H9 (cell line): ENCODE results near the gene TLK1. TPM values are rescaled to one million over a fixed set of nuclear protein-coding genes. Genes with fewer than 3 reads are reported as not detected.

Source experiments
- DNase-seq: peaks from one replicate; pipeline ENCODE4 v3.0.0-alpha.2; 2017
- H2AFZ ChIP-seq: one replicate; pipeline ENCODE4 v1.6.1; 2013; ENCODE audit warnings: mild to moderate bottlenecking, low read length, control low read depth, moderate library complexity
- H2AK5ac ChIP-seq: 2 replicates; pipeline ENCODE4 v1.6.1; 2013; ENCODE audit warnings: low read length, control low read depth, mixed read lengths; ENCODE audit not compliant: insufficient read length
- H2BK120ac ChIP-seq: one replicate; pipeline ENCODE4 v1.6.1; 2013; ENCODE audit warnings: low read depth, mild to moderate bottlenecking, low read length, control low read depth, inconsistent platforms; ENCODE audit not compliant: poor library complexity, severe bottlenecking
- H2BK12ac ChIP-seq: 2 replicates; pipeline ENCODE4 v1.6.1; 2013; ENCODE audit warnings: low read length, control low read depth, mixed read lengths, low read depth; ENCODE audit not compliant: insufficient read length
- H2BK15ac ChIP-seq: 2 replicates; pipeline ENCODE4 v1.6.1; 2013; ENCODE audit warnings: low read depth, low read length, control low read depth
- H2BK20ac ChIP-seq: one replicate; pipeline ENCODE4 v1.6.1; 2013; ENCODE audit warnings: low read depth, mild to moderate bottlenecking, low read length, control low read depth, inconsistent platforms; ENCODE audit not compliant: poor library complexity, severe bottlenecking
- H2BK5ac ChIP-seq: 2 replicates; pipeline ENCODE4 v1.6.1; 2013; ENCODE audit warnings: low read length, control low read depth, mixed read lengths; ENCODE audit not compliant: insufficient read length
- H3K14ac ChIP-seq: 2 replicates; pipeline ENCODE4 v1.6.1; 2013; ENCODE audit warnings: low read length, control low read depth; ENCODE audit not compliant: insufficient read depth
- H3K18ac ChIP-seq: 2 replicates; pipeline ENCODE4 v1.6.1; 2013; ENCODE audit warnings: low read depth, mild to moderate bottlenecking, mixed read lengths, low read length, control low read depth; ENCODE audit not compliant: insufficient read length
- H3K23ac ChIP-seq: 2 replicates; pipeline ENCODE4 v1.6.1; 2013; ENCODE audit warnings: low read length, control low read depth, mixed read lengths, low read depth; ENCODE audit not compliant: insufficient read length
- H3K23me2 ChIP-seq: 2 replicates; pipeline ENCODE4 v1.6.1; 2013; ENCODE audit warnings: low read depth, mild to moderate bottlenecking, mixed read lengths, low read length, control low read depth; ENCODE audit not compliant: insufficient read length, poor library complexity, severe bottlenecking
- H3K27ac ChIP-seq: 2 replicates; pipeline ENCODE4 v1.5.1; 2013; ENCODE audit warnings: low read length, control low read depth, mixed read lengths, low read depth; ENCODE audit not compliant: insufficient read length
- H3K27me3 ChIP-seq: 2 replicates; pipeline ENCODE4 v1.6.1; 2013; ENCODE audit warnings: low read length, control low read depth, inconsistent platforms; ENCODE audit not compliant: insufficient read depth
- H3K4ac ChIP-seq: 2 replicates; pipeline ENCODE4 v1.6.1; 2013; ENCODE audit warnings: low read depth, mild to moderate bottlenecking, control low read depth, inconsistent platforms, low read length, moderate library complexity
- H3K4me1 ChIP-seq: 2 replicates; pipeline ENCODE4 v1.6.1; 2013; ENCODE audit warnings: low read length, control low read depth, inconsistent platforms; ENCODE audit not compliant: insufficient read depth
- H3K4me2 ChIP-seq: 2 replicates; pipeline ENCODE4 v1.6.1; 2013; ENCODE audit warnings: low read length, control low read depth, mixed read lengths; ENCODE audit not compliant: insufficient read length, insufficient read depth
- H3K56ac ChIP-seq: 2 replicates; pipeline ENCODE4 v1.6.1; 2013; ENCODE audit warnings: low read depth, mild to moderate bottlenecking, mixed read lengths, low read length, control low read depth; ENCODE audit not compliant: insufficient read length
- H3K79me1 ChIP-seq: 2 replicates; pipeline ENCODE4 v1.6.1; 2013; ENCODE audit warnings: low read depth, mild to moderate bottlenecking, moderate library complexity, low read length, control low read depth, inconsistent platforms; ENCODE audit not compliant: insufficient read depth, poor library complexity, severe bottlenecking
- H3K79me2 ChIP-seq: 2 replicates; pipeline ENCODE4 v1.6.1; 2013; ENCODE audit warnings: low read length, control low read depth, inconsistent platforms; ENCODE audit not compliant: insufficient read depth
- H3K9ac ChIP-seq: 2 replicates; pipeline ENCODE4 v1.6.1; 2013; ENCODE audit warnings: low read length, control low read depth, mixed read lengths; ENCODE audit not compliant: insufficient read length; ENCODE audit errors: extremely low read depth
- H3K9me3 ChIP-seq: one replicate; pipeline ENCODE4 v1.6.1; 2013; ENCODE audit warnings: low read depth, low read length, inconsistent platforms; ENCODE audit not compliant: control insufficient read depth
- H3T11ph ChIP-seq: one replicate; pipeline ENCODE4 v1.6.1; 2013; ENCODE audit warnings: mild to moderate bottlenecking, low read length, control low read depth, inconsistent platforms
- H4K20me1 ChIP-seq: one replicate; pipeline ENCODE4 v1.6.1; 2013; ENCODE audit not compliant: control insufficient read depth, insufficient read length, insufficient read depth
- H4K5ac ChIP-seq: 2 replicates; pipeline ENCODE4 v1.6.1; 2013; ENCODE audit warnings: low read depth, mild to moderate bottlenecking, mixed read lengths, low read length, control low read depth; ENCODE audit not compliant: insufficient read length
- H4K8ac ChIP-seq: replicated peaks from 2 replicates; pipeline ENCODE4 v1.6.1; 2013; ENCODE audit warnings: low read length, control low read depth, mixed read lengths, low read depth; ENCODE audit not compliant: insufficient read length
- H4K91ac ChIP-seq: 2 replicates; pipeline ENCODE4 v1.6.1; 2013; ENCODE audit warnings: low read depth, mild to moderate bottlenecking, moderate library complexity, mixed read lengths, low read length, control low read depth; ENCODE audit not compliant: insufficient read length
- H3K27ac Mint-ChIP-seq, 3 experiments: 2 replicates in 2 of 3; 3 replicates in 1 of 3; pipeline ENCODE4 v1.8.0; 2020 to 2021; ENCODE audit warnings: mixed read lengths in 3 of 3, mild to moderate bottlenecking in 1 of 3, moderate library complexity in 1 of 3
- H3K27me3 Mint-ChIP-seq: 2 replicates; pipeline ENCODE4 v1.8.0; 2021; ENCODE audit warnings: low read depth, mild to moderate bottlenecking, moderate library complexity, mixed read lengths
- H3K36me3 Mint-ChIP-seq, 3 experiments: 2 replicates in 2 of 3; 3 replicates in 1 of 3; pipeline ENCODE4 v1.8.0; 2020 to 2021; ENCODE audit warnings: low read depth in 3 of 3, mixed read lengths in 3 of 3; ENCODE audit not compliant: insufficient read depth in 1 of 3
- H3K4me1 Mint-ChIP-seq, 2 experiments: 2 replicates each; pipeline ENCODE4 v1.8.0; 2020; ENCODE audit warnings: mixed read lengths in 2 of 2
- H3K4me3 Mint-ChIP-seq, 2 experiments: 2 replicates in 1 of 2; 3 replicates in 1 of 2; pipeline ENCODE4 v1.8.0; 2020 to 2021; ENCODE audit warnings: mild to moderate bottlenecking in 2 of 2, mixed read lengths in 2 of 2, moderate library complexity in 1 of 2
- H3K9me3 Mint-ChIP-seq, 2 experiments: 2 replicates in 1 of 2; 3 replicates in 1 of 2; pipeline ENCODE4 v1.8.0; 2020; ENCODE audit warnings: mild to moderate bottlenecking in 2 of 2, mixed read lengths in 2 of 2, moderate library complexity in 1 of 2
- CTCF ChIP-seq: fragments of 200-600 bp; sonication (generic); conservative IDR thresholded peaks from 3 replicates; pipeline ENCODE4 v1.8.0; 2021; ENCODE audit warnings: antibody characterized with exemption, mild to moderate bottlenecking
- WGBS: extraction: QIAGEN DNeasy Blood & Tissue Kit; methylation state at CpG from one replicate; pipeline ENCODE4 v1.1.7; 2013; ENCODE audit warnings: missing lambda C conversion rate, low lambda C conversion rate, mixed read lengths; ENCODE audit not compliant: insufficient read length; ENCODE audit errors: extremely low coverage; 5-methylcytosine and 5-hydroxymethylcytosine counted together
- total RNA-seq: library from RNA; stranded (reverse); gene quantifications from 2 replicates; pipeline ENCODE4 v1.2.1, GENCODE V29; 2021

The TLK1 gene
- total RNA-seq, 1 experiment from 2014 or later: 112 TPM

GRCh38 chr2:171149986-171150693 is 10.6 kb downstream of the TLK1 start:
- H3K27me3 ChIP-seq: no peaks in the 10 kb centered on the region
- H3K79me2 ChIP-seq: peaks cover 57% of the 10 kb centered on the region
- H3K9me3 ChIP-seq: no peaks in the 10 kb centered on the region
- H4K91ac ChIP-seq: no peak overlapping the region
- peaks cover 0 to 15% (median 2%) of the 10 kb centered on the region in 3 experiments; a peak in 4 of 7 replicates for H3K36me3 Mint-ChIP-seq
- no peak overlapping the region for H3K4me2 ChIP-seq
- no peak overlapping the region for H2BK120ac ChIP-seq
- H4K8ac ChIP-seq: no peak overlapping the region
- no peak overlapping the region for H3K23ac ChIP-seq
- no peak overlapping the region for H3K4ac ChIP-seq
- H3K27ac ChIP-seq: no peak overlapping the region
- H2AFZ ChIP-seq: no peak overlapping the region
- no peak overlapping the region for H3K56ac ChIP-seq
- peak overlapping the region in 2 of 3 experiments; percentile 10 to 64; a peak in 2 of 7 replicates for H3K27ac Mint-ChIP-seq
- no peak overlapping the region for H4K5ac ChIP-seq
- H3T11ph ChIP-seq: no peak overlapping the region
- no peak overlapping the region for H2AK5ac ChIP-seq
- no peak overlapping the region for H2BK12ac ChIP-seq
- no peak overlapping the region for H2BK20ac ChIP-seq
- no peaks in the 10 kb centered on the region; a peak in 1 of 5 replicates for H3K9me3 Mint-ChIP-seq
- no peak for DNase-seq
- H3K23me2 ChIP-seq: no peaks in the 10 kb centered on the region
- H2BK15ac ChIP-seq: no peak overlapping the region
- H3K4me3 Mint-ChIP-seq: no peak overlapping the region
- H4K20me1 ChIP-seq: no peaks in the 10 kb centered on the region
- H3K9ac ChIP-seq: no peak overlapping the region
- H2BK5ac ChIP-seq: no peak overlapping the region
- peaks cover 19 to 28% of the 10 kb centered on the region in 2 experiments for H3K4me1 Mint-ChIP-seq
- no peak for TF ChIP-seq CTCF
- WGBS: no CpG with 5 or more reads among the region's 4 CpGs
- no peak overlapping the region for H3K18ac ChIP-seq
- peaks cover 10% of the 10 kb centered on the region for H3K79me1 ChIP-seq
- H3K14ac ChIP-seq: no peak overlapping the region
- no peaks in the 10 kb centered on the region for H3K27me3 Mint-ChIP-seq
- no peaks in the 10 kb centered on the region; the same call in 1 of the 2 replicates for H3K4me1 ChIP-seq
